CD4-positive, alpha-beta T cell treated with Interleukin-4 for 1 hour (primary cell): Measurements from ENCODE around the gene DUSP8.

Source experiments
- DNase-seq, 2 donors: peaks; one replicate each; pipeline ENCODE4 v3.0.0-alpha.2; 2020 to 2022

Gene DUSP8

DNA sequence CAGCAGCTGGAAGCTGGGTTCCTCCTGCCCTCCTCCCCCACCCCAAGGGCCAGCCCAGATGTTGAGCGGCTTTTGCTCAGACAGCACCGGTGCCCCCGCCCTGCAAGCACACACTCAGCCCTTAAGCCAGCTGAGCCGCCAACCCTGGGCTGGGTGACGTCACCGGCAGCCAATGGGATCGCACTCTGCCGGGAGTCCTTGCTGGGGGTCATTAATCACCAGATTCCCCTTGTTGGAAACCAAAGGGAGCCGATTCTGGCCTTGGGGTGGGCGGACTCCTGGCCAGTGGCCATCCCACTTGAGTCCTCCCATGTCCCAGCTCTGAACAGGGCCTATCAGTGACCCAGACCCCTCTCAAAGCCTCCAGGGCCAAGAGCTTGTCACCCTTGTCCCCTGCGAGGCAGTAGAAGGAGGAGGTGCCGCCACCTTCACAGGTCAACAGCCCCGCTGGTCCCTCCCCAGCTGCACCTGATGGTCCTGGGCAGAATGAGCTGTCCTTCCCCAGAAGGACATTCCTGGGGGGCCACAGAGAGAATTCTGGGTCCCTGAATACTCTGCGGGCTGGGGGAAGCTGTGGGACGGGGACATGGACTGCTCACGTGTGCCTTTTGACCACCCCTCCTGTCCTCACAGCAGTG, 7.4 kb downstream of the DUSP8 start:
- peak in 1 of 2 donors; percentile 23 for DNase-seq

DNA sequence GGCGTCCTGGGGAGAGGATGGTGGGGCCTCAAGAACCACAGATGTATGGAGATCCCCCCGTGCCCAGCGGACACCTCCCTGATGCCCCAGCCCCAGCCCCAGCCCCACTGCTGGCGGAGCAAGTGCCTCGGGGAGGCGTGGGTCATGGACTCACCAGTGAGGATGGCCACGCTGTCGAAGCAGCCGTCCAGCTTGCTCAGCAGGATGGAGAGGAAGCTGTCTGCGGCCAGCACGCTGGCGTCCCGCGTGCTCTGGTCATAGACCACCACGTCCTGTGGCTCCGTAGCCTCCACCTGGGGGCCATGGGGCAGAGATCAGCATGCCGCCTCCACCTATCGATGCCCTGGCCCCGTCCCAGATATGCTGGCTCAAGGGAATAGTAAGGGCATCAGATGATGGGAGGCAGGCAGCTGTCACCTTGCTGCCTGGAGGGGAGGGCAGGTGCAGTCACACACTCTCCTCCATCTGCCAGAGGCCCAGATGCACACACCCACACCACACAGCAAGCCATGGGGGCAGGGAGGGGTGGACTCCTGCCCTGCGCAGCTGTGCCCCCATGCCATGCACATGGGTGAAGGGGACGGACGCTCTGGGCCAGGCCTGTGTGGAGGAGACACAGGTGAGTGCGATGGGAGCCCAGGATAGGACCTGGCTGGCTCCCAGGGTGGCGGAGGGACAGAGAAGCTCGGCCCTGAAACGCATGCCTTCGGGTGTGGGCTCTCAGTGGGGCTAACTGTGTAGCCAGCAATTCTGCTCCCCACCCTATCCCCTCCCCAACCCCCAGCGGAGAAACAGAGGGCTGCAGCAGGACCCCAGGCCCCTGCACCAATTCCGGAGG, 8.2 kb downstream of the DUSP8 start:
- DNase-seq: no peak

DNA sequence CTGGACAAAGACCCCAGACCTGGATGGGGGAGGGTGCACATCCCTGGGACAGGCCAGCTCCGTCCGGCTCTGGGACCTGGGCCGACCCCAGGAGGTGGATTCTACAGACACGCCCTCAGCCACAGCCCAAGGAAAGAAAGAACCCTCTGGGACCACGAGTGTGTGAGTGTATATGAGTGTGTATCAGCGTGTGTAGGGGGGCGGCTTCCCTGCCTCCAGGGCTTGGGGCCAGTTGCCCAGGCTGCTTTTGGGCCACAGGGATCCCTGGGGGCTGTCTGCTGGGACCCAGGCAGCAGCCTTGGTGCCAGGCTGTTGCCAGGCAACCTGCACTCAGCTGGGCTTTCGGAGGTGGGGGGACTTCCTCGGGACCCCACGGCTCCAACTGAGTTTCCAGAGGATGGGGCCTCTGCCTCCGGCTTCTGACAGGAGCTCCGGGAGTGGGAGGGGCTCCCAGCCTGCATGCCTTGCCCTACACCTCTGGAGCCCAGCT, 8.9 kb downstream of the DUSP8 start:
- DNase-seq: peak in 1 of 2 donors; percentile 5

DNA sequence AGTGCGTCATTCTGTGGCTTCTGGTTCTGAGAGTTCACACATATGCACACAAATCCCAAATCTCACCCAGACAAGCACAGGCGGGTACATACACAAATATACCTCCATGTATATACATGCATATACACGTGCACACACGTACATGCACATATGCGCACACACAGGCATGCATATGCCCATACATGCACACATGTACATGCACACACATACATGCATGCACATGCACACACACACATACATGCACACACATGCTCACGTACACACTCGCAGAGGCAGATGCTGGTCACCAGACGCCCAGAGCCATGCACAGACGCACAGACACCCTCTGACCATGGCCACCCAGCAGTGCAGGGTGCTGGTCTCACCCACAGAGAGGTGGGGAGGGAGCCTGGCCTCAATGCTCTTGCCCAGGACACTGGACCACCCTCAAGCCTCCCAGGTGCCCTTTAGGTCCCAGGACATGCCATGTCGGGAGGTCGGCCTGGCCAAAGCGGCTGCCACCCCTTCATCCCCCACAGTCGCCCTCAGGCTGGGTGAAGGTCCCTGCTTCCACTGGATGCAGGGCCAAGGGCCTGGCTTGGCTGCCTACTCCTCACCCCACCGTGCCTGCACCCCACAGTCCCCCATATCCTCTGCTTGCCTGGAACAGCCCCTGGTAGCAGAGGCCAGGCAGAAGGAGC, 9.5 kb downstream of the DUSP8 start:
- DNase-seq: peak in 1 of 2 donors; percentile 10

DNA sequence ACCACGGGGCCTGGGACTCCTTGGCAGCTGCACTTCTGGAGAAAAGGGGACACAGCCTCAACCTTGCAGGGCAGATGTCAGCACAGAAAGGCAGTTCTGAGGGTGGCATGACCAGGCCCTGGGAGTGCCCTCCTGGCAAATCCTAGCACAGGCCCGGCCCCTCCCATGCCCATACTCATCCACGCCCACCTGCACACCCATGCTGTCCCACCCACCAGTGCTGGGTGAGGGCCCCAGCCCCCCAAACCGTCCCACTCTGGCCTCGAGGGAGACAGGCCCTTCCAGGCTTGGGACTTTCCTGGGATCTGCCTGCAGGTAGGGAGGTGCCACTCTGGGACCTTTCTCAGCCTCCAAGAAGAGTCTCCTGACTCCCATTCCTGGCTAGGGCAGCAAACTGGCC, 10.1 kb downstream of the DUSP8 start:
- no peak for DNase-seq

DNA sequence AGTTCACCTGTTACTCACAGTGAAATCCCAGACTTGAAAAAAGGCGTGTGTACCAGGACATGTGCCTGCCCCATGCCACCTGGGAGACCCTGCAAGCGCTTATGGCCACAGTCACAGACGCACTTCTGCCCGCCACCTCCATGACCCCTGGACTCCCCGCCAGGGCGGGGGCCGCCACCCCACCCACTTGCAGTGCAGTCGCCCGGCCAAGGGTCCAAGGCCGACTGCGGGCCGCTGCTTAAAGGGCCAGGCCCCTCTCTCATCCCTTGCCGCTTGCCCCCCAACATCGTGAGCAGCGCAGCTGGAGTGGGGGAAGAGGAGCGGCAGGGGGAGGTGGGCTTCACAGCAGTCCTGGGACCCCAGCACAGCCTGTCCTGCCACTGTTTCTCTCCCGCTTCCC, 10.8 kb downstream of the DUSP8 start:
- DNase-seq: peak in 1 of 2 donors; percentile 4

DNA sequence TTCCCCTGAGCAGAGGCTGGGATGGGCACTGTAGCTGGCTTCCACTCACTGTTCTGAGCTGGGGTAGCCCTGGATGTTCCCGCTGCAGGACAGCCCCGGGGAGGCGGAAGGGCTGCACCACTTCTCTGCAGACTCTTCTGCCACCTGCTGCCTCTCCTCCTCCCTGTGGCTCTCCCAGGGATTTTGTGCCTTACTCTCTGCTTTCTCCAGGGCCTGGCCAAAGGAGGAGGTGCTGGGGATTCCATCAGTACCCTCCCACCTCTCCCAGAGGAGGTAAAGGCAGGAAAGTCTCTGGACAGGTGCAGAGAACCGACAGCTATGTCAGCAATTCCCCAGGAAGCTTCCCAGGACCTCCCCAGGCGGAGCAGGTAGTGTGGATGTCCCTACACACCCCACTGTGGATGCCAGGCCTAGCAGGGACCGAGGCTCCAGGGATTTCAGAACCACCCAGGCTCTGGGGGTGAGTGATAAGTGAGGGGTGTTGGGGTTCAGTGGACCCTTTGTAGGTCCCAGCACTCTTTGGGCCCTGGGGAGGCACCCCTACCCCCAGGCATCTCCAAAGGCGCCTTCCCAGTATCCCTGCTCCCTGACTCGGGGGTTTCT, 11.3 kb downstream of the DUSP8 start:
- DNase-seq: no peak

DNA sequence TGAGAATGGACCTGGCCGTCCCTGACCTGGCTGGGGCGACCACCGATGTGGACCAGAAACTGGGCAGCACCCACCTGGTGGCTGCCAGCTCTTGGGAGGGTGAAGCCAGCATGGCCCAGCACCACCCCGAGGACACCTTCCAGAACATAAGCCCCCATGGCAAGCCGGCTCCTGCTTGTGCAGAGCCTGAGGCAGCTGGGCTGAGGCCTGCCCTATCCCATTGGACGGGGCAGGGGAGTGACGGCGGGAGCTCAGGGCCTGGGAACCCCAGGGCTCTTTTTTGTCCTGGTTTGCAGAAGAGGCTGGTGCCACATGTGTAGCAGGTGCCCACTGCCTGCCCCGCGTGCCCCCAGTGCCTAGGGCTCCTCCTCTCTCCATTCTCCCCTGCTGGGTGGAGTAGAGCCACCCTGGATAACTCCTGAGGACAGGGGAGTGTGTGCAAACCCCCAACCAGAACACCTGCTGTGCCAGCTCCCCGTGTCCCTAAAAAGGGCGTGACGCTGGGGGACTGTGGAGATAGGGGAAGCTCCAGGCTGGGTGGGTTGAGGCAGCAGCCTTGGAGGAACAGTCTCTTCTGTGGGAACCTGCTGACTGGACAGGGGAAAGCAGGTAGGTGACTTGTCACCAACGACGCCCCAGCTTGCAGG, 11.9 kb downstream of the DUSP8 start:
- DNase-seq: no peak

DNA sequence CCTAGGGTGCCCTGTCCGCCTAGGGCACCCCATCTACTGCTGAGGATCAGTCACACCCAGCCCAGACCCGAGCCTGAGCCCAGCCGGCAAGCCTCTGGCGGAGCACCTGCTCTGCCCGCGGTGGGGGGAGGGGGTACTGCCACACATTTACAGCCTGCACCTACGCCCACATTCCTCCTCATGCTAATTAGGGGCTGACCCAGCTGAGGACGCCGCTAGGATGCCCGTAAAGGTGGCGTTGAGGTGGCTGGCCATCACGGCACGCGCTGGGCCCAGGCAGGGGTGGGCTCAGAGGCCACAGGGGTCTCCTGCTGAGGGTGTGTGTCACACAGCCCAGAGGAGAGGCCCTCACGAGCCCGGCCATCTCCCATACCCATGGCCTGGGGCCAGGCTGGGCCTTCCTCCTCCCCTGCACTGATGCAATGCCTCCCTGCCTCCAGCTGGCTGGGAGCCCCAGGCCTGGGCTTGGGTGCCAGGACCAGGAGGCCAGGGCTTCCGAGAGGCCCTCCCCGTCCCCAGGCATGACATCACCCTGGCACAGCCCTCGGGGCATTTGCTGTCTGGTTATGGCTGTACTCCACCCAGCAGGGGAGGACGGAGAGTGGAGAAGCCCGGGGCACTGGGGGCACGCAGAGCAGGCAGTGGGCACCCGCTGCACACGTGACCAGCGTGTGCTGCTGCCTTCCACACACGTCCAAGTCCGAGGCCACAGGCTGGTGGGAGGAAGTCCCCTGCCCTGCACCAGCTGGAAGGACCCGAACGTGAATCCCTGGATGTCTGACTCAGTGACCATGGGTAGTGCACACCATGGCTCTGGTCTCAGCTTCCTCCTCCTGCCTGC, 12.7 kb downstream of the DUSP8 start:
- peak in 1 of 2 donors; percentile 13 for DNase-seq

DNA sequence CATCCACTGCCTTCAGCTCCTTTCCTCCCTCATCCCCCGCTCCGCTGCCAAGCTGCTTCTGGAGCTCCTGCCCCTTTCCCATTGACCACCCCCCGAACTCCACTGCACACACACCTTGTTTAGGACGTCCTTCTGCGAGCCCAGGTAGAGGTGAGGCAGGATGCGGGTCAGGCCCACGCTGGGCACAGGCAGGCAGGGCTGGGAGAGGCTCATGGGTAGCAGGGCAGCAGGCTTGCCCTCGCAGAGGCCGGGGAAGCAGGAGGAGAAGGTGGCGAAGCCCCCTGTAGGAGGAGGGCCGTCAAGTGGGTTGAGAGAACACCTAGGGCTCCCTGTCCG, 13.3 kb downstream of the DUSP8 start:
- no peak for DNase-seq

DNA sequence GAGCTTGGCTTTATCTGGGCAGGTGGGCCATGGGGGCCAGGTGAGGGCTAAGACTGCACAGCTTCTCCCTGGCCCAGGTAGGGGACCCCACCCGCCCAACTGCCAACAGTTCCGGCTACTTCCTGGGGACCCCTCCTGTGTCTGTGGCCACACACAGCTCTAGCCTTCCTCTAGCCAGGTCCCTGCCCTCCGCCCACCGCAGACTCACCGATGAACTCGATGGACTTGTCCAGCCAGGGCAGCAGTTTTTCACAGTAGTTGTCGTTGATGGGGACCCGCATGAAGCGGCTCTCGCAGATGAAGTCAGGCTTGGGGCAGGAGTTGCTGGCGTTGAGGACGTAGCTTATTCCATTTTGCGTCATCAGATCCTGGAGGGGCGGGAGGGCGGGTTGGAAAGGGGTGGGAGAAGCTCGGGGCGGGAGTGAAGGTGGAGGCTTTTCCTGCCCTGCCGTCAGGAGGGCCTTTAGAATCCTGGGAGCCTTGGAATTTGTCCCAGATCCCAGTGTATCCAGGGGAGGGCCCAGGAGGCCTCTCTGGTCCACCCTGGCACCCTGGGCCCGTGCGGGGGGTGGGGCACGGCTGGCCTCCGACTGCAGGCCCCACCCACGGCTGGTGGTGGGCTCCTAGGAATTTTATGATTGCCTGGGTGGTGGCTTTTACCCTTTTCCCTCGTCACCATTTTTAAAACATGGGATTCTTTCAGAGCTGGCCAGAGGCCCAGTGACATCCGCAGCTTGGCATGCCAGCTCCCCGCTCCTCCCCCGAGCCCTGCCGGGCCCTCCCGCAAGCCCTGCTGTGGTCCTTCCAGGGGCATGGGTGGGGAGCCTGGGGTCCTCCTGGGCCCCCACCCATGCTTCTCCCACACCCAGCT, 13.9 kb downstream of the DUSP8 start:
- DNase-seq: no peak

DNA sequence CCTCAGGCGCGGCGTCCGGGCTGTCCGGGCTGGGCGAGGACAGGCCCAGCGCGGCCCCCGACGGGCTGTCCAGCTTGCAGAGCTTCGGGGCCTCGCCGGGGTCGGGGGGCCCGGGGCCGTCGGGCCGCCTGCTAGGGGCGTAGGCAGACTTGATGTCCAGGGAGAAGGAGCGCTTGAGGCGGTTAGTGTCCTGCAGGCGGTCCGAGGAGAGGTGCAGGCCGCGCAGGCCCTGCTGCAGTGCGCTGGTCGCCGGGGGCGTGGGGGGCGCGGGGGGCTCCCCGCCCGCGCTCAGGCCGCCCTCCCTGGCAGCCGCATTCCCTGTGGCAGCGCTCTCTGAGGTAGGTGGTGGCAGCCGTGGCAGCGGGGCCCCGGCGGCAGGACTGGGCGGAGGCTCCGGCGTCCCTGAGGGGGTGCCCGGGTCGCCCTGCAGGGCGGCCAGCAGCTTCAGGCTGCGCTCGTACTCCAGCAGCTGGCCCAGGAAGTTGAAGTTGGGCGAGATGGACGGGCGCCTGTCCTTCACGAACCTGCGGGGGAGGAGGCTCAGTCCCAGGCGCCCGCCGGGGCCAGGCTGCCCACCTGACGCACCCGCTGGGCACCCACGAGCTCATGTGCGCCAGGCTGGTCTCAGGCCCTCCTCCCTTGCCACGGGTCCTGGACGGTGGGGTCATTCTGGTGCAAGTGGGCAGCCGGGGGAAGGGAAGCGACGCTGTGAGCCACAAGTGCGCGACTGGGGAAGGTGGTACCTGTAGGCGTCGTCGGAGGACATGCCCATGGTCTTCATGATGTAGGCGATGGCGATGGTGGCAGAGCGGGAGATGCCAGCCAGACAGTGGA, 14.8 kb downstream of the DUSP8 start:
- DNase-seq: peak in 1 of 2 donors; percentile 24

DNA sequence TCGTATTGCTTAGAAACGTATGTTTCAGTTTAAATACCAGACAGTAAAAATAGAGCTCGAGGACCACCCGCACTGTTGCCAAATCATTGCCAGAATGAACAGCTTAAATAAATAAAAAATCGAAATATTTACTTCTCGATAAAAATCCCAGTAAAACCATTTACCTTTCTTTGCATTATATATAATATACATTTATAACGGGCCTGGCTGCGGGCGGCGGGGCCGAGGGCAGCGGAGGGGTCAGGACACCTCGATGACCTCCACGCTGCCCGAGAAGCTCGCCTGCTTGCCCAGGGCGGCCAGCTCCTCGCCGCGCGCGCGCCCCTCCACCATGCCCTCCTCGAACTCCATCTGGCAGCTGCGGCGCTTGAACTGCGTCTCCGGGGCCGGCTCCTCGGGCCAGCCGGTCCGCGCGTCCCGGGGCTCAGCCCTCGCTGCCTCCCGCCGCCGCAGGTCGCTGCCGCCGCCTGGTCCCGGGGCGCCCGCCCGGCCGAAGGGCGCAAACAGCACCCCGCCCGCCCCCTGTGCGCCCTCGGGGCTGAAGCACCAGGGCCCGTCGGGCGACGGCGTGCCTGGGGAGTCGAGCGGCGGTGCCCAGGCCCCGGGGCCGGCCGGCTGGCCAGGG, 15.7 kb downstream of the DUSP8 start:
- DNase-seq: peak in 1 of 2 donors; percentile 6

DNA sequence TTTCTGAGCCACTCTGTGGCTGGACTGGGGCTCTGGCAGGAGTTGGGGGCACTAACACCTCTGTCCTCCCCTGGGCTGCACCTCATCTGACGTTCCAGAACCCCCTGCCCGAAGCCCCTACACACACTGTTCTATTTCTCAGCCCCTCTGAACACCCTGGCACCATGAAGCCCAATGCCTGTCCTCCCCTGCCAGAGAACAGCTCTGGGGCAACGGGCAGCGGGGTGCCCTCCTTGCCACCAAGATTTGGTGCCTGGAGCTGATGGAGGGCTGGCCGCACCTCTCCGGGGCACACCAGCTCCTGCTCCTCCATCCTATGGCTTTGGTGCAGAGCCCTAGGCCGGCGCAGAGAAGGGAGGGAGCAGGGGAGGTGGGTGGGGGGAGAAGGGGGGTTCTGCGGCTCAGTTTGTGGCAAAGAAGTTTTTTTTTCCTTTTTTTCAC, 16.3 kb downstream of the DUSP8 start:
- peak in 1 of 2 donors; percentile 9 for DNase-seq

DNA sequence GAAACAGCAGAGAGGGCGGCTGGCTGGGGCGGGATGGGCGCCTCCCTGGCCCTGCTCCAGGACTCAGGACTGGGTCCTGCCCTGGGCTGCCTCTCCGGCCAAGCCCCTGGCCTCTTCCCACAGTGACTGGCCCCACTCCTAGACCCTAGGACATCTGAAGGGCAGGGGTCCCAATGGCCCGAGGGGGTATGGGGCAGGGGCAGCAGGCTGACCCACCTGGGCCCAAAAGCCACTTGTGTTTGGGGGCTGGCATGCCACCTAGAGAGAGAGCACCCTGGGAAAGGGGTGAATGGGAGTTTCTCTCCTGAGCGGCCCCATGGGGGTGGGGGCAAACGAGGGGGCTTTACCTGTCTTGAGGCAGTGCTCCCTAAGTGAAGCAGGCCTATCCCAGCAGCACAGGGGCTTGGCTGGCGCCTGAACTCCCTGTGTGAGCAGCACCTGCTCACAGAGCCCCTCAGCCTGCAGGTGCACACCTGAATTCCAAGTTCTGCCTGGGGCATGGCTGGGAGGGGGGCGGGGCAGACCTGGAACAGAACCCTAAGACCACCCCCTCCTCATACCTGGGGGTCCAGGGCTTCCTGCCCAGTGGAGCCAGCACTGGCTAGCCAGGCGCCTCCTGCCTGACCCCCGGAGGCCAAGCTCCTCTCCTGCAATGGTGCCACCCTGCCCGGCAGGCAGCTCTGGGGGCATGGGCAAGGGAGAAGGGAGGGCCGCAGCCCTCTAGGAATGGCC, 16.9 kb downstream of the DUSP8 start:
- DNase-seq: peak in 1 of 2 donors; percentile 8

DNA sequence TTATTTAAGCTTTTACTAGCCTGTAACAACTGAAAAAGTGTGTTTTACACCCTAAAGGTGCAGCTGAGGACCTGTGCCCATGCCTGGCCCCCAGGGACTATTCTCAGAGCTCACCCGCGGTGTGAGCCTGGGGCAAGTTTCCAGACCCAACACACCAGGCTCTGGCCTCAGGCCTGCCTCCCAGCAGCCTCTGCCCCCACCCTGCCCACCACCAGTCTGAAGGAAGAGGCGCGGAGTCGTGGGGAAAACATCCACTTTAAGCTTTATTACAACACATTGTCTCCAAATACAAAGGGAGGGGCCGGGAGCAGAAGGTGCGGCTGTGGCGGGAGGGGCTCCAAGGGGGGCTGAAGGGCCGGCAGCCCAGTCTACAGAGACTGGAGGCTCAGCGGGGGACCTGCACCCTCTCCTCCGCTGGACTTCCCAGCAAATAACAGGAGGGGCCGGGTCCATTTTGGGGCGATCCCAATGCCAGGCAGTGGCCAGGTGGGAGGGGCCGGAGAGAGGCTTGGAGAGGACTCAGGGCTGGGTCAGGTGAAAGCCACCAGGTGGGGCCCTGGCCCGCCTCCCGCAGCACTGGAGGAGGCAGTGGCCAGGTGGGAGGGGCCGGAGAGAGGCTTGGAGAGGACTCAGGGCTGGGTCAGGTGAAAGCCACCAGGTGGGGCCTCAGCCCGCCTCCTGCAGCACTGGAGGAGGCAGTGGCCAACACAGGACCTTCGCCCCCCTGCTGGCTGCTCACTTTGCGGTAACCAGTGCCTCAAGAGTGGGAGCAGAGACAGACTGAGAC, 18.1 kb downstream of the DUSP8 start:
- peak in 1 of 2 donors; percentile 8 for DNase-seq
